ENCODE results near the gene BBX.
"Not testable (repeated sequence)": the region's sequence is repeated elsewhere in the genome, so short reads cannot be mapped to it uniquely, and the experiment has no call there.

The BBX gene

DNA sequence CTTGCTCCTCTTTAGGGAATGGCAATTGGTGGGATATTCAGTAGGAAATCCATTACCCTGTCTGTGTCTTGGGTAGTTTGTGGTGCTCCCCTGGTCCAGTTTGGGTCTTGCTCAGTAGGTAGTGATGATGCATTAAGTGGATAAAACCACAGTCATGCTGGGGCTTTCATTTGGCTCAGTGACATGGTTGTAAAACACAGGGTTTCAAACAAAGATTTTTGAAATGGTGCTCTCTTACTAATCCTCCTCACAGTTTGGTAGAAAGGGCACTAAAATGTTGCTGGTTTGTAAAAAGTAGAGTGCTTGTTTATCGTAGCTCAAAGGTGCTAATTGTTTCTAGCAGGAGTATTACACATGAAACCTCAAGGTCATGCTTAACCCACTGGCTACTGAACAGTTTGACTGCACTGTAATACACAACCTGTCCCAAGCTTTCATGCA lies 22.9 kb downstream of the BBX start:
- no peak for DNase-seq

- DNase-seq: no peak
Observed at GRCh38 chr3:107548601-107549000, 25.8 kb downstream of the BBX start.

GRCh38 chr3:107555359-107555758 lies 32.6 kb downstream of the BBX start:
- no peak for DNase-seq

DNA sequence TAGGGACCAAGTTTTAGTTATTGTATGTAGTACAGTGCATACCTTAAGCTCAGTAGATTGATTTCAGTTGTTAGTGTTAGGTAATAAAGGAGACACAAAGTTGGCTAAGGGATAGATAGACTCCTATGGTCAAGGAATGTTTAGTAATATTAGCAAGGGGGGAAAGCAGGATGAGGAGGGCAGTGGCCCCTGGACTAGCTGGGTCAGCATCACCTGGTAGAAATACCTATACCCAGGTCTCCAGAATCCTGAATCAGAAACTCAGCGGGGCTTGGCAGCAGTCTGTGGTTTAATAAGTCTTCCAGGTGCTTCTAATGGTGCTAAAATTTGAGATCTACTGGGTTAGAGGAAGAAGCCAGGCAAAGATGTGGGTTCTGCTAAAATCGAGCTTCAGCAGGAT lies 35.0 kb downstream of the BBX start:
- DNase-seq: no peak

DNA sequence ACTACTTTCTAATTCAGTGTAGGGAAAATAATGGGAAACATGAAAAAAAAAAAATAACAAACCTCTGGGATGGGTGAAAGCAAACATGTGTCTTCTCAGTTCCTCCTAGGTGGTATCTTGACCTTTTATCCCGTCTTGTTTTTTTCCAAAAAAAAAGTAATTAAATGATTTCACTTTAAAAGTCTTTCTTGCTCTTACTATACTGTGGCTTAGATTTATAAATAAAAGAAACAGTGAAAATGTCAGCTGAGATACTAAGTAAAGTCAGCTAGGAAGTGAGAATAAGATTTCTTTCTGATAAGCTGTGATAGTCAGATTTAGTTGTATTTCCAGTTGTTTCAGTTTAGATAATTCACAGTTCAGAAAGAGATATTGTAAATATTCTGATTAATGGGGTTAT lies 37.4 kb downstream of the BBX start:
- DNase-seq: no peak

DNA sequence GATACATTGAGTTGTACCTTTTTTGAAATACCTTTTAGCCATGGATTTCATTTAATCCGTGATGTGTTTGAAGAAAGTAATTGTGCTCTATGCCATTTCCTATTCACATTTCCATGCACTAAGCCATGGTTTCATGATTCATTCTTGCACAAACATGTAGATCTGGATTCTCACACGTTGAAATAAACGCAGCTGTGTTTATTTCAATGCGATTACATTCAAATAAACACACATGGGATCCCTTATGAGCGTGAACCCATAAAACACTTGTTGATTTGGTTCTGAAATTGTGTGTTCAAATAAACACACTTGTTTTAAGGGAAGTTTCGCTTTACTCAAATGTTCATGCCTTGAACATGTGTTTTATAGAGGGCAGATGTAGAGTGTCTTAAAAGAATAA lies 39.2 kb downstream of the BBX start:
- no peak for DNase-seq

GRCh38 chr3:107562969-107563529 lies 40.3 kb downstream of the BBX start:
- DNase-seq: no peak

- DNase-seq: not testable (repeated sequence)
Observed at GRCh38 chr3:107565244-107565643, 42.5 kb downstream of the BBX start.

- DNase-seq: not testable (repeated sequence)
Observed at GRCh38 chr3:107571089-107571488, 48.3 kb downstream of the BBX start.

DNA sequence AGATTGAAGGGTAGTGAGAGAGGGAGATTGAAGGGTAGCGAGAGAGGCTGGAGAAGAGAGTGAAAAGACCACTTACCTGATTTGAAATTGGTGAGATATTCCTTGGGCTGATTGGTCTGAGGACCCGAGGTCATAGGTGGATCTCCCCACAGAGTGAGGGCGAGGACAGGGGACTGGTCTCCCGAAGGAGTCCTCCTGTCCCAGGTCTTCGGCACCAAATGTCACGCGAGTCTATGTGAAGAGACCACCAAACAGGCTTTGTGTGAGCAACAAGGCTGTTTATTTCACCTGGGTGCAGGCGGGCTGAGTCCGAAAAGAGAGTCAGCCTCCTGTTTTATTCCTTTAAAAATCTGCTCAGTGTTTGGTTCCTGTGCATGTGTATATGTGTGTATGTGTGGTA lies 48.7 kb downstream of the BBX start:
- DNase-seq: not testable (repeated sequence)

GRCh38 chr3:107574650-107575049 lies 51.9 kb downstream of the BBX start:
- peak; percentile 55 for DNase-seq

DNA sequence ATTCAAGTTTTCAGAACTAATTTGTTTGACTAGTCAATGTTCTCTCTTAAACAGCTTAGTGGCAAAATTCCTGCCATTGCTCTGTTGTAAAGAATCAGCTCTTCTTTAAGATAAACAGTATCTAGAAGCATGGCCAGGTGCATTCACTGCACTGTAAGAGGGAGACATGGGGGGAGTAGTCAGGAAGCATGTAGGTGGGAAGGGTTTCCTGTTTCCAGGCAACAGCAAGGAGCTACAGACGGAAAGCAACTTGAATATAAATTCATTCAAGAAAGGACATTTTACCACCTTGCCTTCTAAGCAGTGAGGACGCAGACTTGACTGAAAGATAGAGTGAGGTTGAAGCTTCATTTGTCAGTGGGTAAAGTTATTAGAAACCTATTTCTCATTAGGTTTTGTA lies 55.3 kb downstream of the BBX start:
- no peak for DNase-seq

GRCh38 chr3:107578523-107578922 lies 55.8 kb downstream of the BBX start:
- DNase-seq: no peak

DNA sequence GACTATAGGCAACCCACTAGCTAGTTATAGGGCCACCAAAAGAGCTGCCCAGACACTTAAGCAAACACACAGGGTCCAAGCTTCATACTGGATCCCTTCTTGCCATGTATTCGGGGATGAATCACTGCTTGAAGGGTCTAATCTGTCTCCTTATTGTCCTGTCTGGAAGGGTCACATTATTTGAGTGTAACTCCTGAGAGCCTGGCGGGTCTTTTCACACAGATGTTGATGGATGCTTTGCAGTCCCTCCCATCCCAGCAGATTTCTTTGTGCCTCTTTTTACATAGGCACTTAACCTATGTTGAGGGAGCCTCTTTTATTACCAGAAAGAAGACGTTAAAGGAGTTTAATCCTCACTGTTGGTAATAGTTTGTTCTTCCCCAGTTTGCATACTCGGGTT lies 56.6 kb downstream of the BBX start:
- DNase-seq: no peak

DNA sequence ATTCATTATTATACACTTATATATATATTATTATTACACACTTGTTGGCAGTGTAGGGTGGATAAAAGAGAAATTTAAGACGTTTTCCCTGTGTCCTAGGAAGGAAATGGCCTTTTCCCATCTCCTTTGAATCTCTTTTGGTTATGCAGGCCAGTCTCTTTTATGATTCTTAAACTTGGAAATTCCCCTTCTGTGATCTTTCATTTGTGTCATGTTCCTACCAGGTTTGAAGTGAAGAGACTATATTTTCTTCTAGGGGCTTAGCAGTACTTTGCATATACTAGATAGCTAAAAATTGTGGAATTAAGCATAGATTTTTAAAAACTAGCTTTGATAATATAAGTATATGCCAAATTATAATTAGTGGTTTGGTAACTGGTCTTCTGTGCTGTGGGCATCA lies 58.5 kb downstream of the BBX start:
- no peak for DNase-seq

- DNase-seq: no peak
Observed at GRCh38 chr3:107588217-107588616, 65.5 kb downstream of the BBX start.

- DNase-seq: no peak
Observed at GRCh38 chr3:107589454-107589853, 66.7 kb downstream of the BBX start.

DNA sequence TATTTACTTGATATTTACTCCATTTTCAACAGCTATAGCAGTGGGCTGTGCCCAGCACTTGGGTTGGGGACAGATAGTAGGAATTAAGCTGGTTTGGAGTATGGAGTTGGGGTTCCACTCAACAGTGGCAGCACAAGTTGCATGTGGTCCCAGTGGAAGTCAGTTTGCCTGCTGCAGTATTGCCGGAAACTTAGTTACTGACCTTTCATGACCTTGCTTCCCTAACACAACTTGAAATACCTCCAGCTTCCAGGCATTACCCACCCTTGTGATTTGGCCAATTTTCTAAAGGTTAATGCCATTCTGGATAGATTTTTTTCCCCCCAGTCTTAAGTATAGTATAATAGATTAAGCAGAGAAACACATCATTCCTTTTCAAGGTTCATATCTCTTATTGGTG lies 68.0 kb downstream of the BBX start:
- DNase-seq: no peak

DNA sequence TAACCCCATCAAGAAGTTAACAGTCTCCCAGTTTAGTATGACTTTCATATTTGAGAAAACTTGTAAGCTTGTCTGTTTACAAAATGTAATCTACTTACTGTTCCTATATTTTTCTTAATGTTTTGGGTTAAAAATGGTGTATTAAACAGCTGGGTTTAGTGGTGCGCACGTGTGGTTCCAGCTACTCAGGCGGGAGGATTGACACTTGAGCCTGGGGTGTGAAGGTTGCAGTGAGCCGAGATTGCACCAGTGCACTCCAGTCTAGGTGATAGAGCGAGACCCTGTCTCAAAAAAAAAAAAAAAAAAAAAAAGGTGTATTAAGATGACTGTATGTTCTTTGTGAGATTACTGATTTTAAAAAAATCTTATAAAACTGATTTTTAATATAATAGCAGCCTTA lies 69.3 kb downstream of the BBX start:
- no peak for DNase-seq

GRCh38 chr3:107594870-107595269 lies 72.1 kb downstream of the BBX start:
- no peak for DNase-seq

DNA sequence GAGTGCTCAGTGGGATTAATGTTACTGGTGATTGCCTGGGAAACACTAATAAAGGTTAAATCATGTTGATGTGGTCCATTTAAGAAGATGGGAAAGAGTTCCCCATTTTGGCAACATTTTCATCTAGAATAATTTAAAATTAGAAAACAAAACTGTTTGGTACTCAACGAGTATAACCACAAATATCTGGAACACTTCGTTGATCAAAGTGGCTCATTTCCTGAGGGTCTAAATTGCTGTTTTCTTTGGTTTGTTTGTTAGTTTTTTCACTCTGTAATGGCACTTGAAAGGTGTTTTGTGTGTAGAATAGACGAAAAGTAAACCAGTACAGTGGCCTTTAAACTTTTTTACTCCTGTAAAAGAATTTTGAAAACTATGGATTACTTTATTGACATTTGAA lies 73.9 kb downstream of the BBX start:
- no peak for DNase-seq

DNA sequence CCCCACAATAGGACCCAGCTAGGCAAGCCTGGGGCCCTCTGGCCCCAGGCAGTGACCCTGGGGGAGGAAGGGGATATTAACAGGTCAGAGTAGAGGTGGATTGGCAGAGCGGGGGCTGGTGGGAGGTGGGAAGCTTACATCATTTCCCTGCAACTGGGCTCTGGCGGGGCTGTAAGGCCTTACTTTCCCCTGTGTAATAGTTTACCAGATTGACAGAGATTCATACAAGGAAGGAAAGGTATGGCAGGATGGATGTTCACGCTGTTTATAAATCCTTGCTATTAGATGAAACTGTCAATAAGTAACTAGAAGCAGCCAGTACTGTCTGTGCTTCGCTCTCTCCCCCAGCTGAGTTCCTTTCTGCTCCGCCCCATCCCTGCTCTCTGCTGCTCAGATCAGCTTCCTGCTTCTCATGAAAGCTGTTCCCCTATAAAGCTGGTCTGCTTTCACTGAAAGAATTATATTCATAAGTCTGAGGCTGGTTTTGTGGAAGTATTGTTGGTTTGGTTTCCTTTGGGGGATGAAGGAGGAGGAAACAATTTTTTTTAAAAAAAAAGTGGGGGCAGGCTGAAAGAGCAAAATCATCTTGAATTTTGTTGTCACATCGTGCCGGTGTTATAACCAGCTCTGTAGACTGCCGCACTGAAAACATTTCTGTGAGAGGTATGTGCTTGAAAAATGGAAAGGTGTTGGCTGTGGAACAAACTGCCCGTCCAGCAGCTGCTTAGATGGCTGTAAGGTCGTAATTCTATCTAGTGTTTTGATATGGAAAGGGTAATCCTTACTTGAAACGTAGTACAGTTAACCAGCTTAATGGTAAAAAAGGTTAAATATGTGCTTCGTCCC lies 76.4 kb downstream of the BBX start:
- peak; percentile 49 for DNase-seq

GRCh38 chr3:107599772-107600145 lies 77.0 kb downstream of the BBX start:
- no peak for DNase-seq

DNA sequence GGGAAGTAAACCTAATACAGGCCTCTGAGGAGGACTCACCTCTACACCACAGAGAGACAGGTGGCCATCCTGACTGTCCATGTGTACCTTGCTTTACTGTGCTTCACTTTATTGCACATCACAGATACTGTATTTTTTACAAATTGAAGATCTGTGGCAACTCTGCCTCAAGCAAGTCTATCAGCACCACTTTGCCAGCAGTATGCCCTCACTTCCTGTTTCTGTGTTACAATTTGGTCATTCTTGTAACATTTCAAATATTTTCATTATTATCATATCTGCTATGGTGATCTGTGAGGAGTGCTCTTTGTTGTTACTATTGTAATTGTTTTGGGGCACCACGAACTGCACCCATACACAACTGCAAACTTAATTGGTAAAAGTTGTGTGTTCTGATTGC lies 78.0 kb downstream of the BBX start:
- DNase-seq: no peak
